DND-41 (cell line): ENCODE measurements around the gene CLCN3.

Experiments
- ATAC-seq: fragments of 200-7000 bp; cut with Tn5 transposase; 3 replicates; pipeline ENCODE4 v1.9.1; 2021; ENCODE audit warnings: low read depth; ENCODE audit not compliant: insufficient read depth
- DNase-seq: peaks from one replicate; pipeline ENCODE4 v3.0.0-alpha.2; 2020
- H2AFZ ChIP-seq: 2 replicates; pipeline ENCODE4 v1.6.0; 2012; ENCODE audit warnings: low read depth, low read length
- H3K27ac ChIP-seq: 2 replicates; pipeline ENCODE4 v1.5.1; 2012; ENCODE audit warnings: low read length, inconsistent platforms
- H3K27me3 ChIP-seq: fragments of 200-600 bp; sonication (generic); 2 replicates; pipeline ENCODE4 v1.6.0; 2012; ENCODE audit warnings: low read length, mild to moderate bottlenecking, inconsistent platforms; ENCODE audit not compliant: insufficient read depth, poor library complexity
- H3K36me3 ChIP-seq: 2 replicates; pipeline ENCODE4 v1.5.1; 2012; ENCODE audit warnings: low read length, inconsistent platforms; ENCODE audit not compliant: insufficient read depth
- H3K4me1 ChIP-seq: 2 replicates; pipeline ENCODE4 v1.5.1; 2012; ENCODE audit warnings: mild to moderate bottlenecking, low read length; ENCODE audit not compliant: insufficient read depth
- H3K4me2 ChIP-seq: 2 replicates; pipeline ENCODE4 v1.6.0; 2012; ENCODE audit warnings: mild to moderate bottlenecking, moderate library complexity, low read length, inconsistent platforms; ENCODE audit not compliant: insufficient read depth
- H3K4me3 ChIP-seq, 2 experiments: fragments of 200-600 bp in 1 of 2; shearing (Covaris generic) in 1 of 2; 2 replicates each; pipeline ENCODE4 v1.5.1; 2012 to 2016; ENCODE audit warnings: inconsistent platforms in 2 of 2, low read length in 2 of 2, mild to moderate bottlenecking in 2 of 2, low read depth in 1 of 2, moderate library complexity in 1 of 2
- H3K79me2 ChIP-seq: 2 replicates; pipeline ENCODE4 v1.6.0; 2012; ENCODE audit warnings: low read length, inconsistent platforms; ENCODE audit not compliant: insufficient read depth
- H3K9ac ChIP-seq: 2 replicates; pipeline ENCODE4 v1.6.0; 2012; ENCODE audit warnings: low read depth, mild to moderate bottlenecking, inconsistent platforms, low read length, moderate library complexity
- H3K9me3 ChIP-seq: 2 replicates; pipeline ENCODE4 v1.5.1; 2012; ENCODE audit warnings: low read length, moderate library complexity, mild to moderate bottlenecking, inconsistent platforms; ENCODE audit not compliant: insufficient read depth, severe bottlenecking
- H4K20me1 ChIP-seq: 2 replicates; pipeline ENCODE4 v1.6.0; 2012; ENCODE audit warnings: low read length; ENCODE audit not compliant: insufficient read depth
- EZH2 ChIP-seq: IDR thresholded peaks from 3 replicates; pipeline ENCODE4 v1.6.1; 2012; ENCODE audit warnings: borderline replicate concordance, low read depth, mild to moderate bottlenecking, moderate library complexity, low read length, inconsistent platforms; ENCODE audit not compliant: severe bottlenecking
- TF ChIP-seq, protein P1 (sequence below): IDR thresholded peaks from 2 replicates; pipeline ENCODE4 v1.5.1; 2012; ENCODE audit warnings: borderline replicate concordance, low read length, moderate library complexity, mild to moderate bottlenecking; ENCODE audit not compliant: poor library complexity, severe bottlenecking; ENCODE audit errors: extremely low read depth

The CLCN3 gene

DNA sequence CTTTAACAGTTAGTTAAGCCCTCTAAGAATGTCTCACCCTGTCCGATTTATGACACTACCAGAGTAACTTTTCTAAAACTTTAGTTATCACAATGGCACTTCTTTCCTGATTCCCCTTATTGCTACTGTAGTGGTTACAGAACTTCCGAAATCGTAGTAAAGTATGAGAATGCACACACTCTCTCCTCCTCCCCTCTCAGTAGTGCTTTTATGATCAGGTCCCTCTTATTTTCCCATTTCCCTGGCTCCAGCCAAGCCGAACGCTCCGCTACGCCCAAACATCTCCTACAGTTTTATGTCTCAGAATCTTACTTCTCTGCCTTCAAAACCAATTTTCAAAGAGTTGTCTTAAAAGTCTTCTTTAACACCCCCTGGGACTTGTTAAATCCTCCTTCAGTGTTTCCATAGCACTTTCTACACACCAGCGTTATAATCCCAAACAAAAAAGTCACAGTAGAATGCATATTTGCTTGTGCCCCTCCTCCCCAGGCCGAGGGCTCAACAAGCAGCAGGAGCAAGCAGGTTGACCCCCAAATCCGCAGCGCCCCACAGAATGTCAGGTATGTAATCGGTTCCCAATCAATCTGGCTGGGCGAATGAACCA is 136.7 kb downstream of the CLCN3 start:
- Histone ChIP-seq H3K4me2 (peak overlapping the region; percentile 71), H3K9ac (peak overlapping the region; percentile 79), H2AFZ (peak overlapping the region; percentile 97), H3K27me3 (no peaks in the 10 kb centered on the region), H3K27ac (peak overlapping the region; percentile 71), H3K9me3 (no peaks in the 10 kb centered on the region), H3K36me3 (peaks cover 8% of the 10 kb centered on the region), H3K79me2 (peaks cover 21% of the 10 kb centered on the region), H4K20me1 (no peaks in the 10 kb centered on the region), H3K4me1 (peaks cover 29% of the 10 kb centered on the region), H3K4me3 (peak overlapping the region; percentile 71 to 94)
- DNase-seq, result no peak
- TF ChIP-seq, protein P1, sequence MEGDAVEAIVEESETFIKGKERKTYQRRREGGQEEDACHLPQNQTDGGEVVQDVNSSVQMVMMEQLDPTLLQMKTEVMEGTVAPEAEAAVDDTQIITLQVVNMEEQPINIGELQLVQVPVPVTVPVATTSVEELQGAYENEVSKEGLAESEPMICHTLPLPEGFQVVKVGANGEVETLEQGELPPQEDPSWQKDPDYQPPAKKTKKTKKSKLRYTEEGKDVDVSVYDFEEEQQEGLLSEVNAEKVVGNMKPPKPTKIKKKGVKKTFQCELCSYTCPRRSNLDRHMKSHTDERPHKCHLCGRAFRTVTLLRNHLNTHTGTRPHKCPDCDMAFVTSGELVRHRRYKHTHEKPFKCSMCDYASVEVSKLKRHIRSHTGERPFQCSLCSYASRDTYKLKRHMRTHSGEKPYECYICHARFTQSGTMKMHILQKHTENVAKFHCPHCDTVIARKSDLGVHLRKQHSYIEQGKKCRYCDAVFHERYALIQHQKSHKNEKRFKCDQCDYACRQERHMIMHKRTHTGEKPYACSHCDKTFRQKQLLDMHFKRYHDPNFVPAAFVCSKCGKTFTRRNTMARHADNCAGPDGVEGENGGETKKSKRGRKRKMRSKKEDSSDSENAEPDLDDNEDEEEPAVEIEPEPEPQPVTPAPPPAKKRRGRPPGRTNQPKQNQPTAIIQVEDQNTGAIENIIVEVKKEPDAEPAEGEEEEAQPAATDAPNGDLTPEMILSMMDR, result no peak
- TF ChIP-seq EZH2, result no peak
- ATAC-seq, result peak; percentile 6

DNA sequence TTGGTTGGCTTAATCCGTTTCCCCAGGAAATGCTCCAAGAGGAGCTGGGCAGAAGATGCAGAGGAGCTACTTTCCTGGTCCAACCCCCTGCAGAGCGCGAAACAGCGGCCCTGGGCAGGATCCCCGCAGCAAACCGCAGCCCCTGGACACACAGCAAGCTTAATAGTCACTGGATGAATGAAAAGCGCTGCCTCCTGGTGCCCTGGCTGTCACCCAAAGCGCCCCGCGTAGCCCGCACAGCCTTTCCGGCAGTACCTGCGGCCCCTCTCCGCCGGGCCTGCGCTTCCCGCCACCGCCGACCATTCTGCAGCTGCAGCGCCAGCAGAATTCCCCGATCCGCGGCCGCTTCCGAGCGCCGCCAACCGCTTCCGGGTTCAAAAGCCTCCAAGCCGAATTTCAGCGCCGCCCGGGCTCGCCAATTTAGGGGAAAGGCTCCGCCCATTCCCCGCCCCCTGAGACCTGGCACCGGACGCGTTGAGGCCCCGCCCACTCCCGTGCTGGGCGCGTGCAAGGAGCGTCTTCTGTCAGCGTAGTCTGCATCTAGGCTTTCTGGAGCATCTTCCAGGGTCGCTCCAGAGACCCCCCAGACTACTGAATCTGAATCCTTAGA is 137.3 kb downstream of the CLCN3 start, which contains the start of gene HPF1:
Gene HPF1, minus strand, starts transcription at position 370 of the 610 bp plus-strand sequence. Its CDS starts 67 bp downstream, at position 303.
- Histone ChIP-seq H3K9ac (peak within 1 kb of the TSS; percentile 79), H3K27ac (peak within 1 kb of the TSS; percentile 71), H3K27me3 (no peaks in the 10 kb centered on the region), H3K4me1 (peaks cover 35% of the 10 kb centered on the region), H2AFZ (peak within 1 kb of the TSS; percentile 97), H3K9me3 (no peaks in the 10 kb centered on the region), H3K4me2 (peak within 1 kb of the TSS; percentile 71), H3K79me2 (peaks cover 21% of the 10 kb centered on the region), H3K36me3 (peaks cover 8% of the 10 kb centered on the region), H4K20me1 (no peaks in the 10 kb centered on the region), H3K4me3 (peak within 1 kb of the TSS; percentile 71 to 94)
- TF ChIP-seq, protein P1, result peak; percentile 11
- no peak for TF ChIP-seq EZH2
- ATAC-seq (peak; percentile 85), DNase-seq (peak; percentile 95)

DNA sequence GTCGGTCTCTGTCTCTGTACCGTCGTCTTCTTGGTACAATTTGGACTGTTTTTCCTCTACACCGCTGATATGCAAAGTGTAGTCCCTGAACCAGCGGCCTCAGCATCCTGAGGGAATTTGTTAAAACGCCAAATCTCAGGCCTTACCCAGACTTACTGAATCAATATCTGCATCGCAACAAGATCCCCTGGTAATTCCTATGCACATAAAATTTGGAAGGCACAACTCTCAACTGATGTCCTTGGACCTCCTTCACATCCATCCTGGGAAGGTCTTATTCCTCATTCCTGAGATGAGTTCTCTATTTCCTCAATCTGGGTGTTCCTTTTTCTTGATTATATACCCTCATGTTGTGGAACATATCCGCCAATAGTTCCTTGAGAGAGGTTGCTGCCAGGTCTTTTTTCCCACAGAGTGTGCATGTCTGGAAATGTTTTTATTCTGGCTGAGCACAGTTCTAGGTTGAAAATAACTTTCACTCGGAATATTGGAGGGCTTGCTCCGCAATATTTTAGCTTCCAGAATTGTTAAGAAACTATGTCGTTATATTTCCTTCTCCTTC is 138.1 kb downstream of the CLCN3 start:
- no peak for DNase-seq
- H3K9me3 ChIP-seq, result no peaks in the 10 kb centered on the region
- H3K79me2 ChIP-seq, result peaks cover 21% of the 10 kb centered on the region
- no peak overlapping the region for H3K27ac ChIP-seq
- peak overlapping the region in 1 of 2 experiments; percentile 94; a peak in 1 of 4 replicates for H3K4me3 ChIP-seq
- H3K27me3 ChIP-seq, result no peaks in the 10 kb centered on the region
- no peak for ATAC-seq
- peaks cover 3% of the 10 kb centered on the region for H3K36me3 ChIP-seq
- no peak overlapping the region for H3K9ac ChIP-seq
- no peaks in the 10 kb centered on the region for H4K20me1 ChIP-seq
- H2AFZ ChIP-seq, result peak overlapping the region; percentile 97
- no peak for TF ChIP-seq EZH2
- TF ChIP-seq, protein P1, result no peak
- H3K4me2 ChIP-seq, result peak overlapping the region; percentile 71; the same call in 1 of the 2 replicates
- H3K4me1 ChIP-seq, result peaks cover 43% of the 10 kb centered on the region
